HG03175 (cell line): ENCODE results near the gene STK39.

Source experiments
- ATAC-seq: cut with Tn5 transposase; IDR thresholded peaks from one replicate; pipeline ENCODE4 v1.9.1; 2021; ENCODE audit warnings: mild to moderate bottlenecking, moderate library complexity; ENCODE audit not compliant: unreplicated experiment

STK39 gene

GRCh38 chr2:167941604-167942003 lies 305.8 kb downstream of the STK39 start:
- ATAC-seq: no peak

- ATAC-seq: no peak
Measured at GRCh38 chr2:167940734-167941507, 306.5 kb downstream of the STK39 start.

GRCh38 chr2:167940346-167940725 lies 307.1 kb downstream of the STK39 start:
- no peak for ATAC-seq

GRCh38 chr2:167939514-167940345 lies 307.7 kb downstream of the STK39 start:
- ATAC-seq: no peak

- no peak for ATAC-seq
Measured at GRCh38 chr2:167937403-167937802, 310.0 kb downstream of the STK39 start.

- ATAC-seq: no peak
Measured at GRCh38 chr2:167935803-167936110, 311.6 kb downstream of the STK39 start.

GRCh38 chr2:167933097-167933814 lies 314.1 kb downstream of the STK39 start:
- no peak for ATAC-seq

GRCh38 chr2:167932123-167932693 lies 315.2 kb downstream of the STK39 start:
- ATAC-seq: no peak

GRCh38 chr2:167929484-167929883 lies 317.9 kb downstream of the STK39 start:
- no peak for ATAC-seq

GRCh38 chr2:167928434-167928833 lies 319.0 kb downstream of the STK39 start:
- ATAC-seq: no peak

- ATAC-seq: no peak
Measured at GRCh38 chr2:167925758-167926157, 321.6 kb downstream of the STK39 start.

- ATAC-seq: no peak
Measured at GRCh38 chr2:167924556-167924955, 322.8 kb downstream of the STK39 start.

GRCh38 chr2:167916756-167917155 lies 330.6 kb downstream of the STK39 start:
- ATAC-seq: no peak

GRCh38 chr2:167914969-167915368 lies 332.4 kb downstream of the STK39 start:
- ATAC-seq: no peak

GRCh38 chr2:167908786-167909185 lies 338.6 kb downstream of the STK39 start:
- ATAC-seq: no peak

- ATAC-seq: no peak
Measured at GRCh38 chr2:167905668-167906067, 341.7 kb downstream of the STK39 start.
